Cerebellar cortex (tissue), 1 donor: ENCODE data around the gene PAAF1.

ENCODE experiments used
- DNase-seq: peaks from one replicate; pipeline ENCODE4 v3.0.0-alpha.2; 2015; ENCODE audit warnings: low spot score

Gene PAAF1

GRCh38 chr11:73972620-73973449 lies 96.0 kb downstream of the PAAF1 start:
- peak; percentile 49 for DNase-seq

DNA sequence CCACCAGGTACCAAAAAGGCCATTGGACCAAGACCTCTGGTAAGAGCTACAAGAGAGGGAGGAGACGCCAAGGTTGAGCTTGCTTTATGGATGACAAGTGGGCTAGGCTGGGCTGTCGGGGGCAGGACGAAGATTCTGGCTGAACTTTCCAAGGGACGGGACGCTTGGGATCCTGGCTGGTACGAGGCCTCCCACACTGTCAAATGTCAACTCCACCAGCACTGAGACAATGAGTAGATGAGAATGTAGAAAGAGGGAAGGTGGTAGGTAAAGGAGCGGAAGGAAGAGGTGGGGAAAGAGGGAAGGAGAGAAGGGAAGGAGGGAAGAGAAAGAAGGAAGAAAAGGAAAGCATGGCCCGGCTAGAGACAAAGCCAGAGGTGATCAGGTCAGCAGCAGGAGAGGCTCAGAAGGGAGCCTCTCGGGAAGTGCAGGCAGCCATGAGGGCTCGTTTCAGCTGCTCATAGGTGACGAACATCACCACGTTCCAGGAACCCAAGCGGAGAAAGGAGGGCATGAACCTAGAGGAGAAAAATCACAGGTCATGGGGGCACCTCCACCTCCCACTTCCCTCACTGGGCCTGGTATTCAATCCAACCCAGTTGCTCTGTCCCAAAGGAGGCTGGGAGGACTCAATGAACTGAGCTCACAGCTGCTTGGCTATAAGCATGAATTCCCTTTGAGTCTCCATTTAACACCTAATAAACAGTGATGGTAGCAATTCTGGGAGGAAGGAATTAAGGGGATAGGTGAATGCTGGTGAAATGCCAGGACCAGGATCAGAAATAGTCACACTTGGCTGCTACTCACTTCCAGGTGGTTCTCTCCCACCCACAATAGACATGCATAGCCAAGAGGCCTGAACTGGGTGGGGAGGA lies 98.0 kb downstream of the PAAF1 start:
- DNase-seq = no peak

GRCh38 chr11:73975479-73975757 lies 98.6 kb downstream of the PAAF1 start:
- no peak for DNase-seq

- DNase-seq = no peak
Measured at GRCh38 chr11:73976451-73977151, 99.8 kb downstream of the PAAF1 start.

DNA sequence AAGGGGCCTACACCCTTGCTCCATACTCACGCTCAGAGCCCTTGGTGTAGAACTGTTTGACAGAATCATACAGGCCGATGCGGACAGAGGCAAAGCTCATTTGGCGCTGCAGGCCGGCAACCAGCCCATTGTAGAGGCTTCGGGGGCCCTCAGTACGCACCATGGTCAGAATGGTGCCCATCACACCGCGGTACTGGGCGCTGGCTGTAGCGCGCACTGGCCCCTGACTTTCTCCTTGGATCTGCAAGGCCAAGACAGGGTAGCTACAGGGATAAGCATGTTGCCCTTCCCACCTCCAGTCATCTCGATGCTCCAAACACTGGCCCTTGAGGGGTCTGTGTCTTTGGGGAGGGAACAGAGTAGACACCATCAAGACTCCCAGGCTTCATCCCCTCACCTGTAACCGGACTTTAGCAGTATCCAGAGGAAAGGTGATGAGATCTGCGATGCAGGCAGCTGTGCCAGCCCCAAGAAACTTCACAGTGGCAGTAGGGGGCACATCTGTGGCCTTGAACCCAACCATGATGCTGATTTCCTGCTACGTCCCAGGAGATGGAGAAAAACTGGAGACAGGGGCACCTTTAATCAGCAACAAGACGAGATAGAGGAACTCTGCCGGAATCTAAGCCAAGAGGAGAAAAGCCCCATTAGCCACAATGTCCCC lies 101.2 kb downstream of the PAAF1 start:
- no peak for DNase-seq

DNA sequence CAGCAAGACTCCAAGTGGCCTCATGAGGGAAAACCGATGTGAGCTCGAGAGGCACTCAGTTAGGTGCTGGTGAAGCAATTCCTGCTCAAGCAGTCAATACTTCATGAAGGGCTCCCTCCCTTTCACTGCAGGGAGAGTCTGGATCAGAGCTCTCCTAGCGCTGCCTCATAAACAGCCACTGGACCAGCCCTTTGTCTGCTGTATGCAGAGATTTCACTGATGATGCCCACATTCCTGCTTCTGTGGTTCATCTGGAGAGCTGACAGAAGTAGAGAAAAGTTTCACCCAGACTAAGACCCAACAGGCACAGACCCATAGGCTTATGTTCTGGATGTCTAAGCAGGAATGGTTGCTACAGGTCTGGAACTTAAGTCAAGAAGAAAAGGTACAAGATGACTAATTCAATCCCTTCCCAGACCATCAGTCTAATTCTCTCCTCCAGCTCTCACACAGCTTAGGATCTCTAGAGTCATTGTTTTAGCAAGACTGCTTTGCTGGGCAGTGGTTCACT lies 101.8 kb downstream of the PAAF1 start:
- no peak for DNase-seq

DNA sequence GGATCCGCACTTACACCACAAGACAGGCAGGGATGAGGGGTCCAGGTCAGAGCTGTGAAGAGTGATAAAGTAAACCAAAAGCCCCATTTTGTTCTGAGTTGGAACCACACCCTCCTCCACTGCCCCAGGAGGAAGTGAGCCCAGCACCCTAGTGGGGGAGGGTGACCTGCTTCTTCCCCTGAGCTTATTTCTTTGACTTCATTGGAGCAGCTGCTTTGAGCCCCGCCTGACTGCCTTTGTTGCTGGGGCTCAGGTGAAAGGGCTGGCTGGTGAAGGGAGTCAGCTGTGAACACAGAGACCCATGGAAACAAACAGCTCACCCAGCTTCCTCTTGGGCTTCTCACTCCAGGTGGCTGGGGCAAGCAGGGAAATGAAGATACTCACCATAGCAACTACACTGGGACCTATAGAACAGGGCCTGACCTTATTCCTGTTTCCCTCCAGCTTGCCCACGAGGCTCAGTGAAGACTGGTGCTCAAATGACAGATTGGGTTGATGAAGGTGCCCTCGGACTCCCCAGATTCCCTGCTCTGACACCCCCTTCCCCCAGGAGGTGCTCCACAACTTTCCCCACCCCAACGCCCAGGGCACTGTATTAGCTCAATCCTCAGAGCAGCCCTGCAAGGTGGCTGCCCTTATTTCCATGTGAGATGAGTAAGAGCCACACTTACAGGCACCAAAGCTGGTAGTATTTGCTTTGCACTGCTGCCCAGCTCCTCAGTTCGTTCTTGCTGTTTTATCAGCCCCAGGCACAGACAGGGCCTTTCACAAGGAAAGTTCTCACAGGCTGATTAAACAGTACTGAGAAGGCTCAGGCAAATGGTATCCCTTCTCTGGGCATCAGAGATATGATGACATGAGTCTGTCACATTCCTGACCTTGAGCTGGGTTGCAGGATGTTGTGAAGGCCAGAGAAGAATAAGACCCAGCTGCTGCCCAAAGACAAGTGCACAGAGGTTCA lies 103.5 kb downstream of the PAAF1 start:
- no peak for DNase-seq
